ENCODE results near the gene BAZ2B.
A peak's percentile ranks its signal among the peaks of the same experiment; 100 is the strongest.
"Not testable (repeated sequence)": the region's sequence is repeated elsewhere in the genome, so short reads cannot be mapped to it uniquely, and the experiment has no call there.

BAZ2B gene

DNA sequence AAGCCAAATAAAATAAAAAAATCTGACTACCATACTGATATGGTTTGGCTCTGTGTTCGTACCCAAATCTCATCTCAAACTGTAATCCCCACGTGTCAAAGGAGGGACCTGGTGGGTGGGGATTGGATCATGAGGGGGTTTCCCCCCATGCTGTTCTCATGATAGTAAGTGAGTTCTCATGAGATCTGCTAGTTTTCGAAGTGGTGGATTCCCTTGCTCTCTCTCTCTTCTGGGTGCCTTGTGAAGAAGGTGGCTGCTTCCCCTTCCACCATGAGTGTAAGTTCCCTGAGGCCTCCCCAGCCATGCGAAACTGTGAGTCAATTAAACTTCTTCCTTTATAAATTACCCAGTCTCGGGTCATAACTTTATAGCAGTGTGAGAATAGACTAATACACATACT lies 206.1 kb downstream of the BAZ2B start:
- no peak for DNase-seq (ENCODE audit: low read depth)

- no peak for DNase-seq (ENCODE audit: low read depth)
Observed at GRCh38 chr2:159409116-159409800, 207.1 kb downstream of the BAZ2B start.

DNA sequence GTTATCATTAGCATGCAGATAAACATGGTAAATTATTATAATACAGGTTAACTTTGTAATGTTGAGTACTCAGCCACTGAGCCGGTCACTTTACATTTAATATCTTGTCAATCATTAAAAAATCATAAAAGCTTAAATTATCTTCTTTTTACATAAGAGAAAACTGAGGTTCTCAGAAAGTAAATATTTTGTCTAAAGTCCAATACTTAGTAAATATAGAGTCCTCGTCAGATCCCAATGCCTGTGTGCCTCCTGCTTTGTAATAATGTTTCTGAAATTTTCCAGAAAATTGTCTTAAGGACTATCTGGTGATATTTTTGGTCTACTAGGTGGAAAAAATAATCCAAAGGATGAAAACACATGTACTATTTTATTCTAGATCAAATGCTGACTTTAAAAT lies 213.6 kb downstream of the BAZ2B start:
- DNase-seq (ENCODE audit: low read depth): no peak

DNA sequence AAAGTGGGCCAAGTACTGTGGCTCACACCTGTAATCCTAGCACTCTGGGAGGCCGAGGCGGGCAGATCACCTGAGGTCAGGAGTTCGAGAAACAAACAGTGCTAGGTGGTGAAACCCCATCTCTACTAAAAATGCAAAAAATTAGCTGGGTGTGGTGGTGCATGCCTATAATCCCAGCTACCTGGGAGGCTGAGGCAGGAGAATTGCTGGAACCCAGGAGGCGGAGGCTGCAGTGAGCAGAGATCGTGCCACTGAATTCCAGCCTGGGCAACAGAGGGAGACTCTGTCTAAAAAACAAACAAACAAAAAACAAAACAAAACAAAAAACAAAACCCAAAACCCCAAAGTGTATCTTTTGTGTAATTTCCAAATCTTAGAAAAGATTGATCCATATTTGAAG lies 214.2 kb downstream of the BAZ2B start:
- DNase-seq (ENCODE audit: low read depth): not testable (repeated sequence)

DNA sequence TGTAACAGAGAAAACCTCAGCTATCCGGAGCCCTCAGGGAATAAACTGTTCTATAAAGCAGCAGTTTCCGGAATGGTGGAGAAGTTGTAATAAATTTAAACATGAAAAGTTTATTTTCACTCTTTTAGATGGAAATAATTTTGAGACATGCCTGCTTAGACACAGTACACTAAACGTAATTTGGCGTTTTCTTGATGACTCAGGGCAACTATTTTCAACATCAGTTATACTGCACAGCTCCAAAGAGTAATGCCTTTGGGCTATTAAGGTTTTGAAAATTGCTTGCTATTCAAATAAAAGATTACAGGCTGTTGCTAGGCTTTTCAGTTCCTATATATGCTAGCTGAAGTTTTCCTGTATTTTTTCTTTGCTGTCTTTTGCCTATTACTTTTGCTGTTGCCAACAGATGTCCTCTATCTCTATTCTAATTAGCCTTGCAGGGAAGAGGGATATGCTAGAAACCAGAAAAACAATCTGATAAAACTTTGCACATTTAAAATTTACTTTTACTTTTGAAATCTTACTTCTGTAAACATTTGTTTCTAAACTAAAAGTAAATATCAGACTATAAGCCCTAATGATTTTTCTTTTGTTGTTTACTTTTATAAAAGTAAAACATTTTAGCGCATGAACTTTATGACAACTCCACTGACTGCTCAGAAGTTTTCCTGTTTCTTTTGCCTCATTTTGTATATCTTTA lies 216.5 kb downstream of the BAZ2B start:
- DNase-seq (ENCODE audit: low read depth): peak; percentile 4

GRCh38 chr2:159396799-159397198 lies 219.5 kb downstream of the BAZ2B start:
- DNase-seq (ENCODE audit: low read depth): no peak

GRCh38 chr2:159382447-159383028 lies 233.8 kb downstream of the BAZ2B start:
- no peak for DNase-seq (ENCODE audit: low read depth)

- no peak for DNase-seq (ENCODE audit: low read depth)
Observed at GRCh38 chr2:159381574-159381973, 234.8 kb downstream of the BAZ2B start.

- no peak for DNase-seq (ENCODE audit: low read depth)
Observed at GRCh38 chr2:159380685-159381239, 235.6 kb downstream of the BAZ2B start.

- DNase-seq (ENCODE audit: low read depth): no peak
Observed at GRCh38 chr2:159379181-159379580, 237.2 kb downstream of the BAZ2B start.

- no peak for DNase-seq (ENCODE audit: low read depth)
Observed at GRCh38 chr2:159375241-159375640, 241.1 kb downstream of the BAZ2B start.

GRCh38 chr2:159371506-159371905 lies 244.8 kb downstream of the BAZ2B start:
- DNase-seq (ENCODE audit: low read depth): no peak

- no peak for DNase-seq (ENCODE audit: low read depth)
Observed at GRCh38 chr2:159366538-159366937, 249.8 kb downstream of the BAZ2B start.

DNA sequence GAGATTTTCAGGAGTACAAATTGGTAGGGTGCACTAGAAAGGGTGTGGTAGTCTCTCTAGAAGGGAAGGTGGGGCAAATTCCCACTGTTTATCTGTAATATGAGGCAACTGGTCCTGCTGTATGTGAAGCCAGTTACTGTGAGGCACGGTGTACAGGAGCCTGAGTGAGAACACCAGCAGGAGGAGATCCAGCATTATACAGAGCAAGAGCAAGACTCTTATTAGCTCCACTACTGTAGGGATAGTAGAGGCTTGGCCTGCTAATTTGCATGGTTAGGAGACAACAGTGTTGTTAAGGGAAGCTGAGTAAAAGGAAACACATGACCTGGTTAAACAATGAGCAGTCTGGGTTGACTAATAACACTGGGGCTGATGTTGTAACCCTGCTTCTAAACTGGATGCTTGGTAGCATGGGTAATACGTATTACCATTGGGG lies 253.5 kb downstream of the BAZ2B start:
- peak; percentile 70 for DNase-seq (ENCODE audit: low read depth)

- no peak for DNase-seq (ENCODE audit: low read depth)
Observed at GRCh38 chr2:159362094-159362493, 254.3 kb downstream of the BAZ2B start.

DNA sequence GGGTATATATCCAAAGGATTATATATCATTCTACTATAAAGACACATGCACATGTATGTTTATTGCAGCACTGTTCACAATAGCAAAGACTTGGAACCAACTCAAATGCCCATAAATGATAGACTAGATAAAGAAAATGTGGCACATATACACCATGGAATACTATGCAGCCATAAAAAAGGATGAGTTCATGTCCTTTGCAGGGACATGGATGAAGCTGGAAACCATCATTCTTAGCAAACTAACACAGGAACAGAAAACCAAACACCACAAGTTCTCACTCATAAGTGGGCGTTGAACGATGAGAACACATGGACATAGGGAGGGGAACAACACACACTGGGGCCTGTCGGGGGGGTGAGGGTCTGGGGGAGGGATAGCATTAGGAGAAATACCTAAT lies 254.7 kb downstream of the BAZ2B start:
- not testable (repeated sequence) for DNase-seq (ENCODE audit: low read depth)

- no peak for DNase-seq (ENCODE audit: low read depth)
Observed at GRCh38 chr2:159356053-159356554, 260.2 kb downstream of the BAZ2B start.

DNA sequence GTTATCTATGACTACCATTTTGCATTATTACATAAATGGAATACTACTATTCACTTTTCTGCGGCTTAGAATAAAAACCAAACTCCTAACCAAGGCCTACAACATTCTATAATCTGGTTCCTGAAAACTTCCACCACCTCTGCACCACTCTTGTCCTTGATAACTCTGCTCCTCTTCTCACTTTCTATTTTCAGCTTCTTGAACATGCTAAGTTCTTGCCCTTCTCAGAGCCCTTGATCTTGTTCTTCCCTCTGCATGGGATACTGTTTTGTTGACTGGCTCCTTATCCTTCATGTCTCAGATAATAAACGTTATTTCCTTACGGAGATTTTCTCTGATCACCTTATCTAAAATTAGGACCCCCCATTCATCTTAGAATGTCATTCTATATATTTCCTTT lies 264.4 kb downstream of the BAZ2B start:
- DNase-seq (ENCODE audit: low read depth): no peak

GRCh38 chr2:159349674-159350299 lies 266.6 kb downstream of the BAZ2B start:
- DNase-seq (ENCODE audit: low read depth): no peak

DNA sequence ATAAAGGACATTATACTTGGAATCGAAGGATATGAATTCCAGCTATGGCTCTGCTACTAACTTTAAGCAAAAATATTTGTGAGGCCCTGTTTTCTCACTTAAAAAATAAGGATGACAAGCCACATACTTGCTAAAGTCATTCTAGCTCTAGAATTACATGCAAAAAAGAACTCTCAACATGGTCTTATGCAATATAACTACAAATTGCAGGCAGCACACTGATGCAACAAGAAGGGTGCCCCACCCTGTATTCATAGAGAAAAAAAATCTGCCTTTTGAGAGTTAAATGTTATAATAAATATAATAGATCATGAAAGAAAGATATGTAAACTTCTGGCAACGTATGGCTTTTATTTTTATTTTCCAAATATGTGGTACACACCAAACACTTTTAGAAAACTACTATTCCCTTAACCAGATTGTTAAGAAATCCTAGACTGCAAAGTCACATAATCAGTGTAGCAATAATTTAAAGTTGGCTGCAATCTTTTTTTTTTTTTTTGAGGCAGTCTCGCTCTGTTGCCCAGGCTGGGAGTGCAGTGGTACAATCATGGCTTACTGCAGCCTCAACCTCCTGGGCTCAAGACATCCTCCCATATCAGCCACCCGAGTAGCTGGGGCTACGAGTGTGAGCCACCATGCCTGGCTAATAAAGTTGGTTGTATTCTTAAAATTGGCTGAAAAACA lies 289.6 kb downstream of the BAZ2B start:
- no peak for DNase-seq (ENCODE audit: low read depth)

GRCh38 chr2:159322419-159322818 lies 293.9 kb downstream of the BAZ2B start:
- DNase-seq (ENCODE audit: low read depth): no peak
